ENCODE measurements around the gene APEH.

Gene APEH

GRCh38 chr3:49715611-49716121 is 41.5 kb downstream of the APEH start:
- no peak for DNase-seq

GRCh38 chr3:49716169-49716568 is 42.0 kb downstream of the APEH start:
- DNase-seq: no peak

GRCh38 chr3:49716691-49717210 is 42.6 kb downstream of the APEH start:
- DNase-seq: no peak

GRCh38 chr3:49717211-49717958 is 43.2 kb downstream of the APEH start:
- no peak for DNase-seq

- DNase-seq: peak; percentile 19
Observed at GRCh38 chr3:49717959-49718857, 44.1 kb downstream of the APEH start.

GRCh38 chr3:49718858-49719213 is 44.7 kb downstream of the APEH start:
- no peak for DNase-seq

- peak; percentile 87 for DNase-seq
Observed at GRCh38 chr3:49719214-49719884, 45.2 kb downstream of the APEH start, which contains the start of gene AMIGO3. Gene AMIGO3, minus strand, starts transcription at chr3:49719684. Its CDS starts 219 bp downstream, at chr3:49719465.

- no peak for DNase-seq
Observed at GRCh38 chr3:49720855-49721595, 46.9 kb downstream of the APEH start.

GRCh38 chr3:49721596-49721895 is 47.4 kb downstream of the APEH start:
- DNase-seq: no peak

GRCh38 chr3:49721896-49722781 is 48.0 kb downstream of the APEH start:
- DNase-seq: no peak

GRCh38 chr3:49722896-49723295 is 48.7 kb downstream of the APEH start:
- DNase-seq: no peak

- peak; percentile 44 for DNase-seq
Observed at GRCh38 chr3:49723296-49723627, 49.1 kb downstream of the APEH start.

- DNase-seq: peak; percentile 87
Observed at GRCh38 chr3:49723628-49724551, 49.7 kb downstream of the APEH start, which contains the start of gene GMPPB. Gene GMPPB, minus strand, starts transcription at chr3:49723951. Its CDS starts 225 bp downstream, at chr3:49723726.

- no peak for DNase-seq
Observed at GRCh38 chr3:49724586-49724985, 50.4 kb downstream of the APEH start.

GRCh38 chr3:49725906-49726681 is 51.9 kb downstream of the APEH start:
- no peak for DNase-seq

- no peak for DNase-seq
Observed at GRCh38 chr3:49727154-49727923, 53.2 kb downstream of the APEH start.

- DNase-seq: no peak
Observed at GRCh38 chr3:49727924-49728361, 53.8 kb downstream of the APEH start.

GRCh38 chr3:49729966-49730609 is 55.9 kb downstream of the APEH start:
- DNase-seq: no peak
